Choroid plexus epithelial cell (primary cell): ENCODE measurements around the gene SPACA4.

Experiments
- DNase-seq: peaks from one replicate; pipeline ENCODE4 v3.0.0-alpha.2; 2010; ENCODE audit warnings: low read depth
- H3K4me3 ChIP-seq: 2 replicates; pipeline ENCODE4 v1.5.1; 2011; ENCODE audit warnings: low read depth, mild to moderate bottlenecking, control low read depth, low read length, moderate library complexity
- TF ChIP-seq, protein P1 (sequence below): conservative IDR thresholded peaks from 2 replicates; pipeline ENCODE4 v1.5.1; 2011; ENCODE audit warnings: low read depth, mild to moderate bottlenecking, control low read depth, inconsistent platforms, low read length, moderate library complexity

Gene SPACA4

DNA sequence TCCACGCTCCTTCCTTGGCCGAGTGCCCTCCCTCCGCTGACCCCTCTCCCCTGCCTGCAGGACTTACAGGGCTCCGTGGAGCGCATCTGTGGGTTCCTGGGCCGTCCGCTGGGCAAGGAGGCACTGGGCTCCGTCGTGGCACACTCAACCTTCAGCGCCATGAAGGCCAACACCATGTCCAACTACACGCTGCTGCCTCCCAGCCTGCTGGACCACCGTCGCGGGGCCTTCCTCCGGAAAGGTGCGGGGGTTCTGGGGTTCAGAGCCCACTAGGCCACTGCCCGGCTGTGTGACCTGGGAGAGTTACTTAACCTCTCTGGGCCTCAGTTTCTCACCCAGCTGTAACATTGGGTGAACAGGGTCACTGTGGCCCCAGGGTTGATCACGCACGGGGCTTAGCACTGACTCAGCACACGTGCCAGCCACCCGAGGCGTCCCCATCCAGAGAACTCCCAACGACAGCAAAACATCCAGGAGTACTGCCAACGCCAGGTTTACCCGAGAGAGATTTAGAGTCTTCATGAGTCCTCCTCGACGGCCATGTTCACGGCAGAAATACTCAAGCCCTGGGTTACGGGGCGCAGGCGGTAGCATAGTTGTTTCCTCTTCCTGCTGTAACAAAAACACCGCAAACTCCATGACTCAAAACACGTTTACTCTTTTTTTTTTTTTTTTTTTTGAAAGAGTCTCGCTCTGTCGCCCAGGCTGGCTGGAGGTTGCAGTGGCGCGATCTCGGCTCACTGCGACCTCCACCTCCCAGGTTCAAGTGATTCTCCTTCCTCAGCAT, 9.7 kb upstream of the SPACA4 start:
- TF ChIP-seq, protein P1, sequence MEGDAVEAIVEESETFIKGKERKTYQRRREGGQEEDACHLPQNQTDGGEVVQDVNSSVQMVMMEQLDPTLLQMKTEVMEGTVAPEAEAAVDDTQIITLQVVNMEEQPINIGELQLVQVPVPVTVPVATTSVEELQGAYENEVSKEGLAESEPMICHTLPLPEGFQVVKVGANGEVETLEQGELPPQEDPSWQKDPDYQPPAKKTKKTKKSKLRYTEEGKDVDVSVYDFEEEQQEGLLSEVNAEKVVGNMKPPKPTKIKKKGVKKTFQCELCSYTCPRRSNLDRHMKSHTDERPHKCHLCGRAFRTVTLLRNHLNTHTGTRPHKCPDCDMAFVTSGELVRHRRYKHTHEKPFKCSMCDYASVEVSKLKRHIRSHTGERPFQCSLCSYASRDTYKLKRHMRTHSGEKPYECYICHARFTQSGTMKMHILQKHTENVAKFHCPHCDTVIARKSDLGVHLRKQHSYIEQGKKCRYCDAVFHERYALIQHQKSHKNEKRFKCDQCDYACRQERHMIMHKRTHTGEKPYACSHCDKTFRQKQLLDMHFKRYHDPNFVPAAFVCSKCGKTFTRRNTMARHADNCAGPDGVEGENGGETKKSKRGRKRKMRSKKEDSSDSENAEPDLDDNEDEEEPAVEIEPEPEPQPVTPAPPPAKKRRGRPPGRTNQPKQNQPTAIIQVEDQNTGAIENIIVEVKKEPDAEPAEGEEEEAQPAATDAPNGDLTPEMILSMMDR: no peak
- no peak overlapping the region for H3K4me3 ChIP-seq
- no peak for DNase-seq

DNA sequence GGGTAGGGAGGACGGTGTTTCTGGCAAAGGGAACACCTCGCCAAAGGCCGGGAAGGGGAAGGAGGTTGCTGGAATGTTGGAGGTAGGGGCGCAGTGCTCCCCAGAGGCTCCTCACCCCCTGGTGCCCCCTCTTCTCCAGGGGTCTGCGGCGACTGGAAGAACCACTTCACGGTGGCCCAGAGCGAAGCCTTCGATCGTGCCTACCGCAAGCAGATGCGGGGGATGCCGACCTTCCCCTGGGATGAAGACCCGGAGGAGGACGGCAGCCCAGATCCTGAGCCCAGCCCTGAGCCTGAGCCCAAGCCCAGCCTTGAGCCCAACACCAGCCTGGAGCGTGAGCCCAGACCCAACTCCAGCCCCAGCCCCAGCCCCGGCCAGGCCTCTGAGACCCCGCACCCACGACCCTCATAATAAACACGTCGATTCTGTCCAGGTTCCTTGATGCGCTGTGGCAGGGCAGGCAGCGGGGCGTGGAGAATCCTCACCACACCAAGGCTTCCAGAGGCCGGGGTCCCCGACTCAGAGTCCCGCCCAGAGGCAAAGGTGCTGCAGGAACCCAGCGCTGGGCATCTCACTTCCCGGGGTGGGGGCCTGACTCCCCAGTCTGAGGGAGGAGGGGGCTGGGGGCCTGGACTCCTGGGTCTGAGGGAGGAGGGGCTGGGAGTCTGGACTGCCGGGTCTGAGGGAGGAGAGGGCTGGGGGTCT, 7.4 kb upstream of the SPACA4 start:
- TF ChIP-seq, protein P1: no peak
- no peak for DNase-seq
- no peak overlapping the region for H3K4me3 ChIP-seq

DNA sequence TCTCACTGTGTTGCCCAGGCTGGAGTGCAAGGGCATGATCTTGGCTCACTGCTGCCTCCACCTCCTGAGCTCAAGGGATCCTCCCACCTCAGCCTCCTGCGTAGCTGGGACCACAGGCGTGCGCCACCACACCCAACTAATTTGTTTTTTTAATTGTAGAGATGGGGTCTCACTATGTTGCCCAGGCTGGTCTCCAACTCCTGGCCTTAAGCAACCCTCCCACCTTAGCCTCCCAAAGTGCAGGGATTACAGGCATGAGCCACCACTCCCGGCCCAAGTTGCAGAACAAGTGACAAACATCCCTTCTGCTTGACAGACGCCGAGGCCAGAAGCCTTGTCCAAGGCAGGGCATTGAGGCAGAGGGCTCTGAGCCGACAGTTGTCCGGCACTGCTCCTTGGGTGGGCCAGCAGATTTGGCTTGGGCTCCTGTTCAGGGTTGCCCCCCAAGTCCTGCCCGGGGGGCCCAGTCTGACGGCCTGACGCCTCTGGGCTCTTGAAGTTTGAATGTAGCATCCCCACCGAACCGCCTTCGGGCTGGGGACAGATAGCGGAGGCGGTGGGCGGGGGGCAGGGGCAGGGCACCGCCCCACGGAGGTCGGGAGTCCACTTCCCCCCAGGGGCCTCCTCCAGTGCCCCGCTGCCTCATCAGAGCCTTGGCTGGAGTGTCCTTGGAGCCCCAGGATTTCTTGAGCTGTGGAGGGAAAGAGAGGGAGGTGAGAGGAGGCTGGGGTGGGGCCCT, 5.7 kb upstream of the SPACA4 start:
- no peak overlapping the region for H3K4me3 ChIP-seq
- TF ChIP-seq, protein P1: no peak
- no peak for DNase-seq

DNA sequence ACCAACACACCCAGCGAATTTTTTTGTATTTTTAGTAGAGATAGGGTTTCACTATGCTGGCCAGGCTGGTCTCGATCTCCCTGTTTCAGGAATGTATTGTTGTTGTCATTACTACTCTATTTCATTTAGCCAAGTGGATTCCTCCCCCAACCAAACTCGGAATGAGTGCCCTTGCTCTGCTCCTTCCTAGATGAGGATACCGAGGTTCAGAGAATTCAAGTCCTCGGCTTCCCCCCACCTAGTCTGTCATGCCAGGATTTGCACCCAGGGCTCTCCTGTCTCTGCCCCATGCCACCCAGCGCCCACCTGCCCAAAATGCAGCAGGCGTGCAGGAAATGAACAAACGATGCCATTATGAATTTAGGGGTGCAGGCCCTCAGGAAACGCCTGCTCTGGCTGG, 3.5 kb upstream of the SPACA4 start:
- TF ChIP-seq, protein P1: no peak
- no peak for DNase-seq
- no peak overlapping the region for H3K4me3 ChIP-seq

DNA sequence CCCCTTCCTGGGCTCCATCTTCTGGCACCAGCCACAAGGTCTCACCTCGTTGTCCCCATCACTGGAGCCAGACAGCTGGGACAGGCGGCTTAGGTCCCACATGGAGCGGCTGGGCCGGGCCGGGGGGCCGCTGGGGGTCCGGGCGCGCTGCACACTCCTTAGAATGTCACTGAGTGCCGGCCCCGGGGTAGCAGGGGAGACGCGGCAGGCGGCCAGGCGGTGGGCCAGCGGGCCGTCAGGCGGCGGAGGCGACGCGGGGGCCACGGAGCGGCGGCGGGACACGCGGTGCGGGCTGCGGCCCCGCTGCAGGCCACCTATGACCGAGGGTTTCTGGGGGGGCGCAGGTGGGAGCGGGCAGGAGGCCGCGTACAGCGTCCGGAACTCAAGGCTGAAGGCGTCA, 3.1 kb upstream of the SPACA4 start:
- no peak for DNase-seq
- TF ChIP-seq, protein P1: no peak
- H3K4me3 ChIP-seq: no peak overlapping the region

DNA sequence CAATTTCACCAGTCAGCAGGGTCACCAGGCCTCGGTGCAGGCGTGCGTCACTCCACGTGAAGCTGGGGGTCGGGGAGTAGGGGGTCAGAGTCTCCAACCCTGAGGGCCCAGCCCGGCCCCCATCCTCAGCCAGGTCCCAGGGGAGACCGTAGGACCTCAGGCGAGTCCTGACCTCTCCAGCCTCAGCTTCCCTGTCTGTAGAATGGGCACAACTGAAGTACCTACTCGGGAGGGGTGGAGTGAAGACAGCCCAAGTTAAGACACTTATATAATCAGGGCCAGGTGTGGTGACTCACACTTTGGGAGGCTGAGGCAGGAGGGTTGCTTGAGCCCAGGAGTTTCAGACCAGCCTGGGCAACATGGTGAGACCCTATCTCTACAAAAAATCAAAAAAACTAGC, 2.7 kb upstream of the SPACA4 start:
- TF ChIP-seq, protein P1: no peak
- no peak overlapping the region for H3K4me3 ChIP-seq
- no peak for DNase-seq
